A673 (cell line): ENCODE measurements around the gene HOXA3. TPM values are rescaled to one million over a fixed set of nuclear protein-coding genes. Genes with fewer than 3 reads are reported as not detected.

Experiments used
- BruUV-seq: library from RNA; stranded (reverse); fragments of 400-500 nt; replicated peaks from 2 replicates; lab custom pipeline; 2021; lab: Mats Ljungman, UMichigan
- CTCF ChIA-PET: fragments of 300-600 bp; sonication (Branson Sonifier 250); formaldehyde crosslinking; loops from one replicate; lab custom pipeline; 2022; ENCODE audit warnings: antibody characterized with exemption; lab: Charles Lee
- POLR2A ChIA-PET: fragments of 300-600 bp; sonication (Branson Sonifier 250); formaldehyde crosslinking; loops from one replicate; lab custom pipeline; 2022; ENCODE audit warnings: antibody characterized with exemption; ENCODE audit not compliant: low non-redundant PET; lab: Charles Lee
- DNase-seq: peaks from one replicate; pipeline ENCODE4 v3.0.0-alpha.2; 2015; ENCODE audit warnings: low spot score
- H3K27ac ChIP-seq: fragments of 200-600 bp; sonication (generic); 2 replicates; pipeline ENCODE4 v1.5.1; 2016; ENCODE audit warnings: mixed run types, low read depth, mild to moderate bottlenecking, mixed read lengths, antibody characterized with exemption, low read length; ENCODE audit not compliant: poor library complexity, severe bottlenecking
- H3K27me3 ChIP-seq: fragments of 200-600 bp; sonication (generic); replicated peaks from 2 replicates; pipeline ENCODE4 v1.6.1; 2017; ENCODE audit warnings: mixed run types, low read depth, mild to moderate bottlenecking, mixed read lengths, antibody characterized with exemption, low read length; ENCODE audit not compliant: insufficient read depth, poor library complexity
- H3K36me3 ChIP-seq: fragments of 200-600 bp; sonication (generic); 2 replicates; pipeline ENCODE4 v1.6.1; 2016; ENCODE audit warnings: mixed run types, mild to moderate bottlenecking, mixed read lengths, antibody characterized with exemption, low read length; ENCODE audit not compliant: insufficient read depth, poor library complexity, severe bottlenecking
- H3K4me1 ChIP-seq: fragments of 200-600 bp; sonication (generic); 2 replicates; pipeline ENCODE4 v1.6.1; 2017; ENCODE audit warnings: mixed run types, mild to moderate bottlenecking, mixed read lengths, antibody characterized with exemption, low read length; ENCODE audit not compliant: insufficient read depth, poor library complexity, severe bottlenecking
- H3K4me3 ChIP-seq: fragments of 200-600 bp; sonication (generic); 2 replicates; pipeline ENCODE4 v1.5.1; 2016; ENCODE audit warnings: low read depth, mixed run types, mild to moderate bottlenecking, mixed read lengths, low read length; ENCODE audit not compliant: poor library complexity, severe bottlenecking
- H3K9me3 ChIP-seq: fragments of 200-600 bp; sonication (generic); 2 replicates; pipeline ENCODE4 v1.6.1; 2016; ENCODE audit warnings: mixed run types, low read depth, mild to moderate bottlenecking, mixed read lengths, antibody characterized with exemption, low read length; ENCODE audit not compliant: poor library complexity, severe bottlenecking
- EZH2 ChIP-seq: fragments of 200-600 bp; sonication (generic); IDR thresholded peaks from 2 replicates; pipeline ENCODE4 v1.6.1; 2017; ENCODE audit warnings: borderline replicate concordance, low read depth, mild to moderate bottlenecking, mixed read lengths, antibody characterized with exemption, low read length; ENCODE audit not compliant: poor library complexity, severe bottlenecking
- intact Hi-C: fragments of 100-400 bp; cut with micrococcal nuclease; formaldehyde crosslinking; loops from one replicate; pipeline ENCODE4 v1.10.0; 2022; ENCODE audit not compliant: unreplicated experiment
- total RNA-seq: library from RNA; stranded (reverse); gene quantifications from 2 replicates; pipeline ENCODE4 v1.2.3, GENCODE V29; 2021
- TF ChIP-seq, protein P1 (sequence below): fragments of 300-800, 200-600 bp; sonication (generic); conservative IDR thresholded peaks from 2 replicates; pipeline ENCODE4 v1.5.1; 2017; ENCODE audit warnings: low read depth, mild to moderate bottlenecking, antibody characterized with exemption, low read length, moderate library complexity, mixed read lengths

Gene HOXA3
- total RNA-seq, 1 experiment from 2014 or later = not detected

DNA sequence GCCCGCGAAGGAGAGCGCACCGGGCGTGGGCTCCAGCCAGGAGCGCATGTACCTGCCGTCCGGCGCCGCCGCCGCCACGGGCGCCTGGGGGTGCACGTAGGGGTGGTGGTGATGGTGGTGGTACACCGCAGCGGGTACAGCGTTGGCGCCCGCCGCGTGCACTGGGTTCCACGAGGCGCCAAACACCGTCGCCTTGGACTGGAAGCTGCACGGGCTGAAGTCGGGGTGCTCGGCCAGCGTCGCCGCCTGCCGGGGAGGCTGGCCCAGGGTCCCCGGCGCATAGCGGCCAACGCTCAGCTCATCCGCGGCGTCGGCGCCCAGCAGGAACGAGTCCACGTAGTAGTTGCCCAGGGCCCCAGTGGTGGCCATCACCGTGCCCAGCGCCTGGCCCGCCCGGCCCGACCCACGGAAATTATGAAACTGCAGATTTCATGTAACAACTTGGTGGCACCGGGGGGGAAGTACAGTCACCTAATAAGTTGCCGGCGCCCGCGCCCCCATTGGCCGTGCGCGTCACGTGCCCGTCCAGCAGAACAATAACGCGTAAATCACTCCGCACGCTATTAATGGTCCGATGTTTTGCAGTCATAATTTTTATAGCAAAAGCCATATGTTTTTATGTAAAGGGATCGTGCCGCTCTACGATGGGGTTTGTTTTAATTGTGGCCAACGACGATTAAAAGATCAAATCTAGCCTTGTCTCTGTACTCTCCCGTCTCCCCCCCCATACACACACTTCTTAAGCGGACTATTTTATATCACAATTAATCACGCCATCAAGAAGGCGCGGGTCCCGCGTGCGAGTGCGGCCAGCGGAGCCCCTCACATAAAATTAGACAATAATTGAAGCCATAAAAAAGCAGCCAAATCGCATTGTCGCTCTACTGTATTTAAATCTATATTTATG, 13.0 kb upstream of the HOXA3 start, which contains the start of gene HOXA9:
Gene HOXA9, minus strand, starts transcription at position 449 of the 907 bp plus-strand sequence. Its CDS starts 80 bp downstream, at position 369.
- BruUV-seq = no TSS peak
- ChIA-PET POLR2A (no interaction called here), CTCF (no interaction called here)
- Histone ChIP-seq H3K4me1 (no peaks in the 10 kb centered on the region), H3K27ac (no peak within 1 kb of the TSS), H3K27me3 (peaks cover 68% of the 10 kb centered on the region), H3K9me3 (no peaks in the 10 kb centered on the region), H3K36me3 (no peaks in the 10 kb centered on the region), H3K4me3 (no peak within 1 kb of the TSS)
- intact Hi-C loops = loop anchor here (10.0 kb wide), 1 partner anchor 1271 kb away; no protein-coding TSS in a partner anchor
- DNase-seq = no peak
- peak; percentile 84 for TF ChIP-seq EZH2
- TF ChIP-seq, protein P1, sequence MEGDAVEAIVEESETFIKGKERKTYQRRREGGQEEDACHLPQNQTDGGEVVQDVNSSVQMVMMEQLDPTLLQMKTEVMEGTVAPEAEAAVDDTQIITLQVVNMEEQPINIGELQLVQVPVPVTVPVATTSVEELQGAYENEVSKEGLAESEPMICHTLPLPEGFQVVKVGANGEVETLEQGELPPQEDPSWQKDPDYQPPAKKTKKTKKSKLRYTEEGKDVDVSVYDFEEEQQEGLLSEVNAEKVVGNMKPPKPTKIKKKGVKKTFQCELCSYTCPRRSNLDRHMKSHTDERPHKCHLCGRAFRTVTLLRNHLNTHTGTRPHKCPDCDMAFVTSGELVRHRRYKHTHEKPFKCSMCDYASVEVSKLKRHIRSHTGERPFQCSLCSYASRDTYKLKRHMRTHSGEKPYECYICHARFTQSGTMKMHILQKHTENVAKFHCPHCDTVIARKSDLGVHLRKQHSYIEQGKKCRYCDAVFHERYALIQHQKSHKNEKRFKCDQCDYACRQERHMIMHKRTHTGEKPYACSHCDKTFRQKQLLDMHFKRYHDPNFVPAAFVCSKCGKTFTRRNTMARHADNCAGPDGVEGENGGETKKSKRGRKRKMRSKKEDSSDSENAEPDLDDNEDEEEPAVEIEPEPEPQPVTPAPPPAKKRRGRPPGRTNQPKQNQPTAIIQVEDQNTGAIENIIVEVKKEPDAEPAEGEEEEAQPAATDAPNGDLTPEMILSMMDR = no peak

DNA sequence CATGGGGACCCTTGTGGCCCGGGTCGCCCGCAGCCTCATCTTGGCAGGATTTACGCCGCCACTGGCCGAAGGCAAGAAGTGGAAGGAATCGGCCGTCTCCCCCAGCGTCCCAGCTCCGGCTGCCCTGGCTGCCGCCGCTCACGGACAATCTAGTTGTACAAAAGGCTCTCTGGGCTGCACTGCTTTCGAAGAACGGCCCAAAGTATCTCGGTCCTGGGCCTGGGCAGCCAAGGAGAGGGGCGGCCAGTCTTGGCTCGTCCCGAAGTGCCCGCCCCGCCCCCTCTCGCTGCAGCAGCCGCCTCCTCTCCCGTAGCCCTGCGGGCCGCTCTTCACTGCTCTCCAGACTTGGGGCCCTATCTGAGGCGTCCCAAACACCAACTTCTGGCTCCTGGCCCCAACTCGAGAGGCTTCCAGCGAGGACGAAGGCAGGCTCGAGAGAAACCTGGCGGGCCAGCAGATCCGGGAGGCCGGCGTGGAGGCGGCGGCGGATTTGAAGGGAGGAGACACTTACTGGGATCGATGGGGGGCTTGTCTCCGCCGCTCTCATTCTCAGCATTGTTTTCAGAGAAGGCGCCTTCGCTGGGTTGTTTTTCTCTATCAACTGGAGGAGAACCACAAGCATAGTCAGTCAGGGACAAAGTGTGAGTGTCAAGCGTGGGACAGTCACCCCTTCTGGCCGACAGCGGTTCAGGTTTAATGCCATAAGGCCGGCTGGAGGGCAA, 12.1 kb upstream of the HOXA3 start:
- Histone ChIP-seq H3K27ac (no peak overlapping the region), H3K9me3 (no peaks in the 10 kb centered on the region), H3K4me3 (no peak overlapping the region), H3K4me1 (no peaks in the 10 kb centered on the region), H3K36me3 (no peaks in the 10 kb centered on the region), H3K27me3 (peaks cover 65% of the 10 kb centered on the region)
- intact Hi-C loops = loop anchor here (5.0 to 10.0 kb wide), 2 partner anchors 797 to 1270 kb away; no protein-coding TSS in a partner anchor
- POLR2A ChIA-PET = no interaction called here
- CTCF ChIA-PET = no interaction called here
- BruUV-seq = no TSS peak
- DNase-seq = no peak
- TF ChIP-seq EZH2 = no peak
- TF ChIP-seq, protein P1 = no peak

DNA sequence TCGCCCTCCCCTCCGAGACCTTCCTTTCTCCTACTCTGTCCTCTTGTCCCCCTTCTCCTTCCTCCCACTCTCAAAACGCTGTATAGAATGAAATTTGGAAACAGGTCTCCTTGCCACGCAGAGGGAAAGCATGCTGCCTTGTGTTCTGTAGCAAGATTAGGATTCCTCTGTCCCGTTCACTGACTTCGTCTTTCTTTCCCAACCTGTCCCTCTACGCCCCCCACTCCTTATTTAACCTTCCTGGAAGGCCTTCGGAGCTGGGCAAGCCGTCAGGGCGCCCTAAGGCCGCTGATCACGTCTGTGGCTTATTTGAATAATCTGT, 11.6 kb upstream of the HOXA3 start:
- intact Hi-C loops = loop anchor here (5.0 to 10.0 kb wide), 2 partner anchors 797 to 1269 kb away; no protein-coding TSS in a partner anchor
- BruUV-seq = no TSS peak
- Histone ChIP-seq H3K4me3 (no peak overlapping the region), H3K27me3 (peaks cover 62% of the 10 kb centered on the region), H3K9me3 (no peaks in the 10 kb centered on the region), H3K4me1 (no peaks in the 10 kb centered on the region), H3K27ac (no peak overlapping the region), H3K36me3 (no peaks in the 10 kb centered on the region)
- DNase-seq = no peak
- ChIA-PET POLR2A (no interaction called here), CTCF (no interaction called here)
- TF ChIP-seq, protein P1 = no peak
- no peak for TF ChIP-seq EZH2
